ENCODE data around the gene FOXN3.

DNA sequence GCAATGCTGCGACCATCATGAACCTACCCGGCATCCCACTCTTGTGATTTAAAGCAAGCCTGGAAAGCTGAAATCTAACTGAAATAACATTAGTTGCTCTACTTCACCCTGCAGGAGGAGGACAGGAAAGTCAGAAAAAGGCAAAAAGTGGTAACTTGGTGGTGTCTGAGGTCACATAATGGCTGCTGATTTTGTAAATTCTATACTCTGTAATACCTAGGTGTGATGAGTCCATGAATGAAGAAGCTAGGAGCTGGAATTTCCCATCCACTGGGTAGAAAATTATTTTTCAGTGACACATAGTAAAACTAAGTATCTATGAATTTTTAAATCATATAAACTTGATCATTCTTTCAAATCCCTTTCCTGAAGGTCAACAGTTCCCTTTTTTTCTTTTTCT is 183.8 kb downstream of the FOXN3 start:
- TF ChIP-seq, protein P1, sequence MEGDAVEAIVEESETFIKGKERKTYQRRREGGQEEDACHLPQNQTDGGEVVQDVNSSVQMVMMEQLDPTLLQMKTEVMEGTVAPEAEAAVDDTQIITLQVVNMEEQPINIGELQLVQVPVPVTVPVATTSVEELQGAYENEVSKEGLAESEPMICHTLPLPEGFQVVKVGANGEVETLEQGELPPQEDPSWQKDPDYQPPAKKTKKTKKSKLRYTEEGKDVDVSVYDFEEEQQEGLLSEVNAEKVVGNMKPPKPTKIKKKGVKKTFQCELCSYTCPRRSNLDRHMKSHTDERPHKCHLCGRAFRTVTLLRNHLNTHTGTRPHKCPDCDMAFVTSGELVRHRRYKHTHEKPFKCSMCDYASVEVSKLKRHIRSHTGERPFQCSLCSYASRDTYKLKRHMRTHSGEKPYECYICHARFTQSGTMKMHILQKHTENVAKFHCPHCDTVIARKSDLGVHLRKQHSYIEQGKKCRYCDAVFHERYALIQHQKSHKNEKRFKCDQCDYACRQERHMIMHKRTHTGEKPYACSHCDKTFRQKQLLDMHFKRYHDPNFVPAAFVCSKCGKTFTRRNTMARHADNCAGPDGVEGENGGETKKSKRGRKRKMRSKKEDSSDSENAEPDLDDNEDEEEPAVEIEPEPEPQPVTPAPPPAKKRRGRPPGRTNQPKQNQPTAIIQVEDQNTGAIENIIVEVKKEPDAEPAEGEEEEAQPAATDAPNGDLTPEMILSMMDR (IDR thresholded peaks at IDR 0.05; ENCODE audit: insufficient read depth, low read length), result no peak
- no peak for TF ChIP-seq REST (IDR thresholded peaks at IDR 0.05; ENCODE audit: insufficient replicate concordance, low read depth)
- TF ChIP-seq POLR2AphosphoS5 (IDR thresholded peaks at IDR 0.05; ENCODE audit: low read depth), result no peak
- no peak for TF ChIP-seq SPI1 (IDR thresholded peaks at IDR 0.05; ENCODE audit: borderline replicate concordance, low read depth)
- no peak for TF ChIP-seq GABPA (IDR thresholded peaks at IDR 0.05; ENCODE audit: low read depth)

Data from HL-60 (cell line).